H1 (cell line): ENCODE measurements around the gene BAZ2B. TPM values are rescaled to one million over a fixed set of nuclear protein-coding genes. Genes with fewer than 3 reads are reported as not detected.

Experiments used
- CHD7 ChIP-seq: fragments of 300-600 bp; sonication (generic); IDR thresholded peaks from 2 replicates; pipeline ENCODE4 v1.7.1; 2012; ENCODE audit warnings: low read length, moderate library complexity, mild to moderate bottlenecking, inconsistent platforms; ENCODE audit not compliant: insufficient replicate concordance
- HDAC6 ChIP-seq: IDR thresholded peaks from one replicate; pipeline ENCODE4 v1.7.1; 2012; ENCODE audit warnings: low read depth, mild to moderate bottlenecking, inconsistent platforms, low read length, moderate library complexity
- SAP30 ChIP-seq: fragments of 300-600 bp; sonication (generic); IDR thresholded peaks from 2 replicates; pipeline ENCODE4 v1.7.1; 2012; ENCODE audit warnings: low read length, moderate library complexity, mild to moderate bottlenecking, inconsistent platforms; ENCODE audit not compliant: insufficient read depth, insufficient replicate concordance
- polyA plus RNA-seq, 7 experiments: library from polyadenylated mRNA; depleted of rRNA in 3 of 7; stranded (reverse) in 5 of 7; unstranded in 2 of 7; fragments of >200 nt in 5 of 7; fragments of 200-250 nt in 2 of 7; gene quantifications; 1 replicate in 5 of 7; 2 replicates in 1 of 7; 4 replicates in 1 of 7; pipeline versions ENCODE4 v1.2.1 to v1.2.3, GENCODE V29; 2011 to 2013; ENCODE audit warnings: missing spikeins in 2 of 7, mixed read lengths in 2 of 7
- total RNA-seq: library from RNA; stranded (reverse); fragmentation: NEBNext Ultra II Directional; extraction: Animal tissue kit (Norgen Biotek cat#: 25700); gene quantifications from 2 replicates; pipeline ENCODE4 v1.2.1, GENCODE V29; 2021

Gene BAZ2B
- total and polyA plus RNA-seq, 2 of the 8 experiments (the other 6 are each of a cell fraction or from before 2014, with no cell fraction given) = 15.2 to 46.3 TPM

- TF ChIP-seq HDAC6 (no peak), SAP30 (no peak), CHD7 (no peak)
Measured at GRCh38 chr2:159454185-159454584, 162.2 kb downstream of the BAZ2B start (continued).
